GM19193 (cell line): ENCODE results near the gene CDC34.

Experiments
- POLR2A ChIP-seq: IDR thresholded peaks from 4 replicates; pipeline ENCODE4 v1.6.1; 2011; ENCODE audit not compliant: insufficient read depth, insufficient read length; ENCODE audit errors: extremely low read depth

The CDC34 gene

GRCh38 chr19:525857-526419, 5.6 kb upstream of the CDC34 start:
- TF ChIP-seq POLR2A: no peak

GRCh38 chr19:530134-531008, 1.2 kb upstream of the CDC34 start:
- TF ChIP-seq POLR2A: no peak

GRCh38 chr19:531009-531752, 379 bp upstream of the CDC34 start:
- no peak for TF ChIP-seq POLR2A

- TF ChIP-seq POLR2A: no peak
Observed at GRCh38 chr19:532561-533363, 1.2 kb downstream of the CDC34 start.

GRCh38 chr19:533364-534058, 2.0 kb downstream of the CDC34 start:
- TF ChIP-seq POLR2A: no peak

- TF ChIP-seq POLR2A: no peak
Observed at GRCh38 chr19:534088-534487, 2.5 kb downstream of the CDC34 start.

- TF ChIP-seq POLR2A: no peak
Observed at GRCh38 chr19:535017-535835, 3.7 kb downstream of the CDC34 start.

GRCh38 chr19:536031-536880, 4.7 kb downstream of the CDC34 start:
- TF ChIP-seq POLR2A: no peak

GRCh38 chr19:536881-537404, 5.4 kb downstream of the CDC34 start:
- TF ChIP-seq POLR2A: no peak

GRCh38 chr19:538641-539428, 7.3 kb downstream of the CDC34 start:
- no peak for TF ChIP-seq POLR2A

GRCh38 chr19:539429-540030, 8.0 kb downstream of the CDC34 start:
- TF ChIP-seq POLR2A: no peak

GRCh38 chr19:540867-541637, 9.5 kb downstream of the CDC34 start:
- no peak for TF ChIP-seq POLR2A
